NT2/D1 (cell line): ENCODE data around the gene SREBF2.

Experiments used
- YY1 ChIP-seq: IDR thresholded peaks from 2 replicates; pipeline ENCODE4 v1.6.1; 2011; ENCODE audit not compliant: insufficient read length, insufficient read depth
- ZNF274 ChIP-seq: IDR thresholded peaks from 2 replicates; pipeline ENCODE4 v1.6.1; 2011; ENCODE audit warnings: mild to moderate bottlenecking, low read depth, low read length

- TF ChIP-seq ZNF274 (no peak), YY1 (no peak)
Observed at GRCh38 chr22:41812805-41813545, 19.9 kb upstream of the SREBF2 start.
